Activated CD8-positive, alpha-beta memory T cell treated with anti-CD3 and anti-CD28 coated beads for 48 hours (primary cell): Measurements from ENCODE around the gene BRD3.
"Not testable (repeated sequence)": the region's sequence is repeated elsewhere in the genome, so short reads cannot be mapped to it uniquely, and the experiment has no call there.

Source experiments
- DNase-seq, 3 experiments: peaks; one replicate each; pipeline ENCODE4 v3.0.0-alpha.2; 2020; ENCODE audit warnings: low read depth in 2 of 3, low spot score in 2 of 3

BRD3 gene

GRCh38 chr9:134067904-134068743 lies at the start of gene BRD3:
BRD3 (minus strand) TSS chr9:134068026; CDS start chr9:134053477, 14,549 bp downstream.
- DNase-seq: peak; percentile 49 to 71 (median 60)

DNA sequence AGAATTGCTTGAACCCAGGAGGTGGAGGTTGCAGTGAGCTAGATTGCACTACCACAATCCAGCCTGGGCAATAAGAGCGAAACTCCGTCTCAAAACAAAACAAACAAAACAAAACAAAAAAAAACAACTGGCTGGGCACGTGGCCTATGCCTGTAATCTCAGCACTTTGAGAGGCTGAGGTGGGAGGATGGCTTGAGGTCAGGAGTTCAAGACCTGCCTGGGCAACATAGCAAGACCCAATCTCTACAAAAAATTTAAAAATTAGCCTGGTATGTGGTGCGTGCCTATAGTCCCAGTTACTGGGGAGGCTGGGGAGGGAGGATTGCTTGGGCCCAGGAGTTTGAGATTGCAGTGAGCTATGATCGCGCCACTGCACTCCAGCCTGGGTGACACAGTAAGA lies 44.7 kb upstream of the BRD3 start:
- no peak for DNase-seq

DNA sequence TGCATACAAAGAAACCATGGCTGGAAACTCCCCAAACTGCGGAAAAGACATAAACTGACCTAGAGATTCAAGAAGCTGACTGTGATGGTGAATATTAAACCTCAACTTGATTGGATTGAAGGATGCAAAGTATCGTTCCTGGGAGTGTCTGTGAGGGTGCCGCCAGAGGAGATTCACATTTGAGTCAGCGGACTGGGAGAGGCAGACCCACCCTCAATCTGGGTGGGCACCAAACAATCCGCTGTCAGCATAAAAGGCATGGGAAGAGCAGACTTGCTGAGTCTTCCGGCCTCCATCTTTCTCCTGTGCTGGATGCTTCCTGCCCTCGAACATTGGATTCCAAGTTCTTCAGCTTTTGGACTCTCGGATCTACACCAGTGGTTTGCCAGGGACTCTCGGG lies 43.2 kb upstream of the BRD3 start:
- DNase-seq: no peak

DNA sequence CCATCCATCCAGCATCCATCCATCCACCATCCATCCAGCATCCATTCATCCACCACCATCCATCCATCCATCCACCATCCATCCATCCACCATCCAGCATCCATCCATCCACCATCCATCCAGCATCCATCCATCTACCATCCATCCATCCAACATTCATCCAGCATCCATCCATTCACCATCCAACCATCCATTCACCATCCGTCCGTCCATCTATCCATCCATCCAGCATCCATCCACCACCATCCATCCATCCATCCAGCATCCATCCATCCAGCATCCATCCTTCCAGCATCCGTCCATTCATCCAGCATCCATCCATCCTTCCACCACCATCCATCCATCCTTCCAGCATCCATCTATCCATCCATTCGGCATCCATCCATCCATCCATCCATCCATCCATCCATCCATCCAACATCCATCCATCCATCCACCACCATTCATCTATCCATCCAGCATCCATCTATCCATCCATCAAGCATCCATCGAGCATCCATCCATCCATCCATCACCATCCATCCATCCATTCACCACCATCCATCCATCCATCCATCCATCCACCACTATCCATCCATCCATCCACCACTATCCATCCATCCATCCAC lies 35.7 kb upstream of the BRD3 start:
- DNase-seq: no peak

DNA sequence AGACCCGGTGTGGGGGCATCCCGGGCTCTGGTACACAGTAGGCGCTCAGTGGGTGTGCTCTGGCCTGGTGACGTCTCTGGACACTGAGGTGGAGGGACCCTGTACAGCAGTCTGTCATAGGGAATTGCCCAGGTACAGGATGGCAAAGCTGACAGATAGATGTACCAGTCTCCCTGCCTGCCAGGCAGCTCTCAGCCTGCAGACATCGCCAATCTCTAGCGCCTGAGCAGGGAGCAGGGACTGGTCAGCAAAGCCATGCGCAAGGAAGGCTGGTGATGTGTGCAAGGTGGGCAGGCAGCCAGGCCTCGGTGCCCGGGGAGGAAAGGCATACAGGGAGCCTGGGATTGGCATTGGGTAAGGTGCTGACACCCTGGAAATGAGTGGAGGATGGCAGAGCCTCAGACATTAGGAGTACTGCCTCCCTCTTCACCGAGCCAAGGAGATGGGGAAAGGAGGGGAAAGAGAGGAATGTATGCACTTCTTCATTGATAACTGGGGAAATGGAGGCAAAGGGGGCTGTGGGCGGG lies 33.9 kb upstream of the BRD3 start:
- DNase-seq: no peak

DNA sequence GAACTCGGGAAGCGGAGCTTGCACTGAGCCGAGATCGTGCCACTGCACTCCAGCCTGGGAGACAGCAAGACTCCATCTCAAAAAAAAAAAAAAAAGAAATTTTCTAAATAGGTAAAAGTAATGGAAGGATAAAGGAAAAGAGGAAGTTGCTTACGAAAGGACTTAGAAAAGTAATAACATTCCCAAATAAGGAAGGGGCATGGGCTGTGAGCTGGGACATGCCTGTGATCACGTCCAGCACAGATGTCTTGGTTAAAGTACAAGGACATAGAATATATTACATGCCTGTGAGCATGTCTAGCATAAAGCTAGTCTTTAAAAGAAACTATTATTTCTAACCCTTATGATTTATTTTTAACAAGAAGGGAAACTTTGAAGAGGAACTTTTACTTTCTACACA lies 33.3 kb upstream of the BRD3 start:
- DNase-seq: not testable (repeated sequence)

DNA sequence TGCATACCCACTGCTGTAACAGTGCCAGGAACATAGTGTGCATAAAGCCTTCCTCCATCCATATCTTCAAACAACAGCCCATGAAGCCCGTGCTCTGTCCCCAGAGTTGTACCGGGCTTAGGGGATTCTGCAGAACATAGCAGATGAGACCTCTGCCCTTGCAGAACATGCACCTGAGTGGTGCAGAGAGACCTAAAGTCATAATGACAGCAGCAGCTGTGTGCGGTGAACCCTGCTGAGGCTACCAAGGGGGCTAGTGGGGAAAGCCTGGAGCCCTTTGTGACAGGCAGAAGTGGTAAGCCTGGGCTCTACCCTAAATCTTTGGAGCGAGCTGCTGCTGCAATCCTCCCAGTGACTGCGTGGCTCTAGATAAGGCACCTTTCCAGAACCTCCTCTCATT lies 32.2 kb upstream of the BRD3 start:
- DNase-seq: no peak

GRCh38 chr9:134099123-134099761 lies 31.4 kb upstream of the BRD3 start:
- peak; percentile 4 to 30 (median 9) for DNase-seq

DNA sequence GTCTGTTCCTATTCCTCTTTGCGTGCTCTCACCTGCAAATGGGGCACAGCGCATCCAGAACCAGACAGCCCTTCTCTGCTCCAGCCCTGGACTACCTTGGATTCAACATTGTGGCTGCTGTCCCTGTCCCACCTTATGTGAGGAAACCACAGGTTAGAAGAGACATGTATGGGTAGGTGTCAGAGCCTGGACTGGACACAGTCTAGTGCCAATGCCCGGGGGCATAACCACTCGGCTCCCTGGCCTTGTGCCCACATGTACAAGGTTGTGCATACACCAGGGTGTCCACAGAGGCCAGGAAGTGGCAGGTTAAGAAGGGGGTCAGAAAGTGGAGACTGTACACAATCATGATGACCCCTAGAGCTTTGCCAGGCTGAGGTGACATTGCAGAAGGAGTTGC lies 22.1 kb upstream of the BRD3 start:
- no peak for DNase-seq

GRCh38 chr9:134088063-134088725 lies 20.4 kb upstream of the BRD3 start:
- no peak for DNase-seq

DNA sequence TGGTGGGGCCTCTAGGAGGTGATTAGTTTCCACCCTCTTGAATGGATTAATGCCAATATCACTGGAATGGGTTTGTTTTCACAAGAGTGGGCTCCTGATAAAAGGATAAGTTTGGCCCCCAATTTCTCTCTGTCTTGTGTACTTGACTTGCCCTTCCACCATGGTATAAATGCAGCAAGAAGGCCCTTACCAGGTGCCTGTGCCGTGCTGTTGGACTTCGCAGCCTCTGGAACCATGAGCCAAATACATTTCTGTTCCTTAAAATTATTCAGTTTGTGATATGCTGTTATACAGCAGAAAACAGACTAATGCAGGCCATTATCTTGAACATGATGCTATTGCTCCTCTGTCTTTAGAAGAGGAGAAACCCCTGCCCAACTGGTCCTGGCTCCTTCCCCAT lies 17.8 kb upstream of the BRD3 start:
- DNase-seq: no peak

DNA sequence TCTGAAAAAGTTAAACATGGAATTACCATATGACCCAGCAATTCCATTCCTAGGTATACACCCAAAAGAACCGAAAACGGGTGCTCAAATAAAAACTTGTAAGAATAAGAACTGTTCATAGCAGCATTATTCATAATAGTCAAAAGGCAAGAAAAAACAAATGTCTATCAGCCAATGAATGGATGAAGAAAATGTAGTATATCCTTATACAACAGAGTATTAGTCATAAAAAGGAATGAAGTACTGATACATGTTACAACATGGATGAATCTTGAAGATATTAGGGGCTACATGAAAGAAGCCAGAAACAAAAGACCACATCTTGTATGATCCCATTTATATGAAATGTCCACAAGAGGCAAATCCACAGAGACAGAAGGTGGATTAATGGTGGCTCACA lies 15.6 kb upstream of the BRD3 start:
- DNase-seq: no peak

DNA sequence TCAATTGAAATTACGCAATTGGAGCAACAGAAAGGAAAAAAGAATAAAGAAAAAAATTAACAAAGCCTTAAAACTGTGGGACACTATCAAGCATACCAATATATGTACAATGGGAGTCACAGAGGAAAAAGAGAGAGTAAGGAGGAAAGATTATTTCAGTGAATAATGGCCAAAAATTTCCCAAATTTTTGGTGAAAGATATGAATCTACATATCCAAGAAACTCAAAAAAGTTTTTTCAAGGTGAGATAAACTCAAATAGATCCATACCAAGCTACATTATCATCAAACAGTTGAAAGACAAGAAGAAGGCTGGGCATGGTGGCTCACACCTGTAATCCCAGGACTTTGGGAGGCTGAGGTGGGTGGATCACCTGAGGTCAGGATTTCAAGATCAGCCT lies 8.8 kb upstream of the BRD3 start:
- DNase-seq: no peak

DNA sequence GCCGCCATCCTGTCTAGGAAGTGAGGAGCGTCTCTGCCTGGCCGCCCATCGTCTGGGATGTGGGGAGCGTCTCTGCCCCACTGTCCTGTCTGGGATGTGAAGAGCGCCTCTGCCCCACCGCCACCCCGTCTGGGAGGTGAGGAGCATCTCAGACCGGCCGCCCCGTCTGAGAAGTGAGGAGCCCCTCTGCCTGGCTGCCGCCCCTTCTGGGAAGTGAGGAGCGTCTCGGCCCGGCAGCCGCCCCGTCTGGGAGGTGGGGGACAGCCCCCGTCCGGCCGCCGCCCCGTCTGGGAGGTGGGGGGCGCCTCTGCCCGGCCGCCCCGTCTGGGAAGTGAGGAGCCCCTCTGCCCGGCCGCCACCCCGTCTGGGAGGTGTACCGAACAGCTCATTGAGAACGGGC lies 7.9 kb upstream of the BRD3 start:
- not testable (repeated sequence) for DNase-seq

DNA sequence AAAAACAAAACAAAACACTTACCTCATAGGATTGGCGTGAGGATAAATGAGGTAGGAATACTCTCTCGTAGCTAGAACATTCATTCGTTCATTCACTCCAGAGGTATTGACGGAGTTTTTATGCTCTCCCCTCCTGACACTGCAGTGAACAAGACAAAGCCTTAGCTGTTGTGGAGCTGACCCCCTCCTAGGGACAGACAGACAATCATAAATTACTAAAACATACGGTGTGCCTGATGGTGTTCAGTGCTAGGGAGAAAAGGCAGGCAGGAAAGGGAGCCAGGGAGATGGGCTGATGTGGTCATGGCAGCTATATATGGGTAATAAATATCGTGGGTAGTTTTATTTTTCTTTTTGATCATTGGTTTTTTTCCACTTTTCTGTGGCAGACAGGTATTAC lies 5.7 kb upstream of the BRD3 start:
- no peak for DNase-seq

DNA sequence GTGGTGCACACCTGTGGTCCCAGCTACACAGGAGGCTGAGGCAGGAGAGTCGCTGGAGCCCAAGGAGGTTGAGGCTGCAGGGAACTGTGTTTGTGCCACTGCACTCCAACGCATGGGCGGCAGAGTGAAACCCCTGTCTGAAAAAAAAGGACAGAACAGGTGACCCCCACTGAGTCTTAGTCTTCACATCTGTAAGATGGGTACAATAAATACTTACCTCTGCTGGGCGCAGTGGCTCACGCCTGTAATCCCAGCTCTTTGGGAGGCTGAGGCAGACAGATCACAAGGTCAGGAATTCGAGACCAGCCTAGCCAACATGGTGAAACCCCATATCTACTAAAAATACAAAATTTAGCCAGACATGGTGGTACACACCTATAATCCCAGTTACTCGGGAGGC lies 4.9 kb upstream of the BRD3 start:
- DNase-seq: not testable (repeated sequence)

GRCh38 chr9:134071149-134071548 lies 3.3 kb upstream of the BRD3 start:
- no peak for DNase-seq

- DNase-seq: no peak
These were observed 1.9 kb upstream of the BRD3 start for GRCh38 chr9:134069480-134070399.

DNA sequence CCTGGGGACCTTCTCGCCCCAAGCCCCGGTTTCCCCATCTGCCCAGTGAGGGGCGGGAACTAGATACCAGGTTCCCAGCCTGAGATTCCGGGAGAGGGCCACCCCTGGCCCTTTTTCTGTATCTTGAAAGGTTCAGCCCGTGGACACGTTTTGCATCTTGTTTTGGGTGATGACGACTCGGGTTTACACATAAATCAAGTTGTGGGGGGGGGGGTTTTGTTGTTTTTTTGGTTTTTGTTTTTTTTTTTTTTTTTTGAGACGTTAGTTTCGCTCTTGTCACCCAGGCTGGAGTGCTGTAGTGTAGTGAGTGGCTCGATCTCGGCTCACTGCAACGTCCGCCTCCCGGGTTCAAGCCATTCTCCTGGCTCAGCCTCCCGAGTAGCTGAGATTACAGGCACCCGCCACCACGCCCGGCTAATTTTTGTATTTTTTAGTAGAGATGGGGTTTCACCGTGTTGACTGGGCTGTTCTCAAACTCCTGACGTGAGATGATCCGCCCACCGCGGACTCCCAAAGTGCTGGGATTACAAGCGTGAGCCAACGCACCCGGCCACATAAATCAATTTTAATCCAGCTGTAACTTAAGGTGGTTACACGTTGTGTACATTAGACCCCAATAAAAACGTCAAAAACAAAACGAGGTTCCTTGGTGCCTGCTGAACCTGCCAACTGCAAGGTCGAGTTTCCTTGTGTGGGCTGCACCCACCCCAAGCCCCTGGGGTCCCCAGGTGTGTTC lies 1.1 kb upstream of the BRD3 start:
- no peak for DNase-seq
